Neural progenitor cell (in vitro differentiated cells): ENCODE results near the gene HCFC2. TPM values are rescaled to one million over a fixed set of nuclear protein-coding genes. Genes with fewer than 3 reads are reported as not detected.

Experiments used
- DNase-seq: peaks from one replicate; pipeline ENCODE4 v3.0.0-alpha.2; 2016; ENCODE audit warnings: low spot score
- H2AFZ ChIP-seq: fragments of 200-600 bp; sonication (generic); replicated peaks from 2 replicates; pipeline ENCODE4 v1.6.1; 2016; ENCODE audit warnings: antibody characterized with exemption
- H3F3A ChIP-seq: fragments of 200-600 bp; sonication (generic); 2 replicates; pipeline ENCODE4 v1.6.1; 2016; ENCODE audit warnings: antibody characterized with exemption, low read depth
- H3K27ac ChIP-seq: fragments of 200-600 bp; sonication (generic); 2 replicates; pipeline ENCODE4 v1.5.1; 2016; ENCODE audit warnings: mild to moderate bottlenecking
- H3K27me3 ChIP-seq: fragments of 200-600 bp; sonication (generic); 2 replicates; pipeline ENCODE4 v1.6.1; 2016; ENCODE audit warnings: mild to moderate bottlenecking, moderate library complexity
- H3K36me3 ChIP-seq: fragments of 200-600 bp; sonication (generic); 2 replicates; pipeline ENCODE4 v1.5.1; 2016
- H3K4me1 ChIP-seq: fragments of 200-600 bp; sonication (generic); 2 replicates; pipeline ENCODE4 v1.6.1; 2016; ENCODE audit warnings: mixed run types
- H3K4me2 ChIP-seq: fragments of 200-600 bp; sonication (generic); 2 replicates; pipeline ENCODE4 v1.6.1; 2016
- H3K4me3 ChIP-seq: fragments of 200-600 bp; sonication (generic); 2 replicates; pipeline ENCODE4 v1.5.1; 2016
- H3K79me2 ChIP-seq: fragments of 200-600 bp; sonication (generic); 2 replicates; pipeline ENCODE4 v1.6.1; 2016; ENCODE audit warnings: low read depth
- H3K9ac ChIP-seq: fragments of 200-600 bp; sonication (generic); 2 replicates; pipeline ENCODE4 v1.6.1; 2016
- H3K9me3 ChIP-seq: fragments of 200-600 bp; sonication (generic); 2 replicates; pipeline ENCODE4 v1.5.1; 2016; ENCODE audit warnings: low read depth
- H4K20me1 ChIP-seq: fragments of 200-600 bp; sonication (generic); 2 replicates; pipeline ENCODE4 v1.6.1; 2016; ENCODE audit warnings: low read depth
- H3K27ac Mint-ChIP-seq: 3 replicates; pipeline ENCODE4 v1.8.0; 2021; ENCODE audit warnings: mixed read lengths
- H3K27me3 Mint-ChIP-seq: 2 replicates; pipeline ENCODE4 v1.8.0; 2022; ENCODE audit warnings: low read depth, mild to moderate bottlenecking, inconsistent platforms, moderate library complexity, mixed read lengths; ENCODE audit not compliant: insufficient read depth
- H3K36me3 Mint-ChIP-seq: 3 replicates; pipeline ENCODE4 v1.8.0; 2021; ENCODE audit warnings: mixed read lengths
- H3K4me1 Mint-ChIP-seq: 3 replicates; pipeline ENCODE4 v1.8.0; 2021; ENCODE audit warnings: mixed read lengths
- H3K4me3 Mint-ChIP-seq: 3 replicates; pipeline ENCODE4 v1.8.0; 2021; ENCODE audit warnings: mild to moderate bottlenecking, moderate library complexity, mixed read lengths
- H3K9me3 Mint-ChIP-seq: 3 replicates; pipeline ENCODE4 v1.8.0; 2020; ENCODE audit warnings: mixed read lengths
- EZH2 ChIP-seq: fragments of 200-600 bp; sonication (generic); IDR thresholded peaks from 2 replicates; pipeline ENCODE4 v1.6.1; 2017; ENCODE audit warnings: antibody characterized with exemption, mild to moderate bottlenecking, moderate library complexity
- EZH2phosphoT487 ChIP-seq: fragments of 200-600 bp; sonication (generic); IDR thresholded peaks from 2 replicates; pipeline ENCODE4 v1.6.1; 2017; ENCODE audit warnings: antibody characterized with exemption
- total RNA-seq: library from RNA; depleted of rRNA; stranded (reverse); fragments of >200 nt; gene quantifications from 2 replicates; pipeline ENCODE4 v1.2.3, GENCODE V29; 2015; ENCODE audit warnings: low replicate concordance
- TF ChIP-seq, protein P1 (sequence below): fragments of 200-600 bp; sonication (generic); IDR thresholded peaks from 2 replicates; pipeline ENCODE4 v1.5.1; 2017; ENCODE audit warnings: antibody characterized with exemption, mild to moderate bottlenecking

The HCFC2 gene
- total RNA-seq, 1 donor from 2014 or later: 4.6 TPM

DNA sequence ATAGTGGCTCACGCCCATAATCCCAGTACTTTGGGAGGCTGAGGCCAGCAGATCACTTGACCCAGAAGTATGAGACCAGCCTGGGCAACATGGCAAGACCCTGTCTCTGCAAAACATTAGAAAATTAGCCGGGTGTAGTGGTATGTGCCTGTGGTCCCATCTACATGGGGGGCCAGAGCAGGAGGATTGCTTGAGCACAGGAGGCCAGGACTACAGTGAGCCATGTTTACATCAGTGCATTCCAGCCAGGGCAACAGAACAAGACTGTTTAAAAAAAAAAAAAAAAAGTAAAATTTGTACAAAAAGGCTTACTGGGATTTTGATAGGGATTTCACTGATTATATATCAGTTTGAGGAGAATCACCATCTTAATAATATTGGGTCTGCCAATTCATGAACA, 7.8 kb downstream of the HCFC2 start:
- Histone ChIP-seq H3K4me2 (no peak overlapping the region), H3K79me2 (no peaks in the 10 kb centered on the region), H3K9ac (no peak overlapping the region), H2AFZ (no peak overlapping the region), H3F3A (no peaks in the 10 kb centered on the region), H3K4me1 (no peaks in the 10 kb centered on the region), H3K36me3 (no peaks in the 10 kb centered on the region), H4K20me1 (no peaks in the 10 kb centered on the region), H3K4me3 (no peak overlapping the region), H3K27ac (no peak overlapping the region), H3K27me3 (no peaks in the 10 kb centered on the region), H3K9me3 (no peaks in the 10 kb centered on the region)
- Mint-ChIP-seq H3K36me3 (peaks cover 7% of the 10 kb centered on the region), H3K27me3 (peaks cover 2% of the 10 kb centered on the region), H3K9me3 (no peaks in the 10 kb centered on the region), H3K4me3 (no peak overlapping the region), H3K27ac (no peak overlapping the region), H3K4me1 (no peaks in the 10 kb centered on the region)
- no peak for DNase-seq
- TF ChIP-seq EZH2 (no peak), EZH2phosphoT487 (no peak)
- TF ChIP-seq, protein P1, sequence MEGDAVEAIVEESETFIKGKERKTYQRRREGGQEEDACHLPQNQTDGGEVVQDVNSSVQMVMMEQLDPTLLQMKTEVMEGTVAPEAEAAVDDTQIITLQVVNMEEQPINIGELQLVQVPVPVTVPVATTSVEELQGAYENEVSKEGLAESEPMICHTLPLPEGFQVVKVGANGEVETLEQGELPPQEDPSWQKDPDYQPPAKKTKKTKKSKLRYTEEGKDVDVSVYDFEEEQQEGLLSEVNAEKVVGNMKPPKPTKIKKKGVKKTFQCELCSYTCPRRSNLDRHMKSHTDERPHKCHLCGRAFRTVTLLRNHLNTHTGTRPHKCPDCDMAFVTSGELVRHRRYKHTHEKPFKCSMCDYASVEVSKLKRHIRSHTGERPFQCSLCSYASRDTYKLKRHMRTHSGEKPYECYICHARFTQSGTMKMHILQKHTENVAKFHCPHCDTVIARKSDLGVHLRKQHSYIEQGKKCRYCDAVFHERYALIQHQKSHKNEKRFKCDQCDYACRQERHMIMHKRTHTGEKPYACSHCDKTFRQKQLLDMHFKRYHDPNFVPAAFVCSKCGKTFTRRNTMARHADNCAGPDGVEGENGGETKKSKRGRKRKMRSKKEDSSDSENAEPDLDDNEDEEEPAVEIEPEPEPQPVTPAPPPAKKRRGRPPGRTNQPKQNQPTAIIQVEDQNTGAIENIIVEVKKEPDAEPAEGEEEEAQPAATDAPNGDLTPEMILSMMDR: no peak

DNA sequence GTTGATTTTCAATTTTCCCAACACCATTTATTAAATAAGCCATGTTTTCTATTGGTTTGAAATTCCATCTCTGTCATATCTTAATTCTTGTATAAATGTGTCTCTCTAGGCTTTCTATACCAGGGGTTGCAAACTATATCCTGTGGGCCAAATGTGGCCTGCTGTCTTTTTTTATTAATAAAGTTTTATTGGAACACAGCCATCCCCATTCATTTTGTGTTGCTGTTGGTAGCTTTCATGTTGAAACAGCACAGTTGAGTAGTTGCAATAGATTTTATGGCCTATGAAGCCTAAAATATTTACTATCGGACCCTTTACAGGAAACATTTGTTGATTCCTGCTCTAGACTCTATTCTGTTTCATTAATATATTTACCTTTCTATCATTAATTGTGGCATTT, 9.4 kb downstream of the HCFC2 start:
- H3F3A ChIP-seq: no peaks in the 10 kb centered on the region
- Mint-ChIP-seq H3K27me3 (peaks cover 2% of the 10 kb centered on the region), H3K9me3 (no peaks in the 10 kb centered on the region), H3K4me1 (no peaks in the 10 kb centered on the region), H3K4me3 (no peak overlapping the region), H3K36me3 (peaks cover 6% of the 10 kb centered on the region), H3K27ac (no peak overlapping the region)
- no peaks in the 10 kb centered on the region for H3K79me2 ChIP-seq
- no peak overlapping the region for H3K27ac ChIP-seq
- no peaks in the 10 kb centered on the region for H4K20me1 ChIP-seq
- no peak overlapping the region for H3K4me3 ChIP-seq
- H3K4me1 ChIP-seq: no peaks in the 10 kb centered on the region
- no peak overlapping the region for H2AFZ ChIP-seq
- H3K27me3 ChIP-seq: no peaks in the 10 kb centered on the region
- no peak overlapping the region for H3K4me2 ChIP-seq
- no peak for DNase-seq
- H3K36me3 ChIP-seq: no peaks in the 10 kb centered on the region
- H3K9me3 ChIP-seq: no peaks in the 10 kb centered on the region
- TF ChIP-seq EZH2phosphoT487: no peak
- TF ChIP-seq, protein P1: no peak
- TF ChIP-seq EZH2: no peak
- H3K9ac ChIP-seq: no peak overlapping the region

DNA sequence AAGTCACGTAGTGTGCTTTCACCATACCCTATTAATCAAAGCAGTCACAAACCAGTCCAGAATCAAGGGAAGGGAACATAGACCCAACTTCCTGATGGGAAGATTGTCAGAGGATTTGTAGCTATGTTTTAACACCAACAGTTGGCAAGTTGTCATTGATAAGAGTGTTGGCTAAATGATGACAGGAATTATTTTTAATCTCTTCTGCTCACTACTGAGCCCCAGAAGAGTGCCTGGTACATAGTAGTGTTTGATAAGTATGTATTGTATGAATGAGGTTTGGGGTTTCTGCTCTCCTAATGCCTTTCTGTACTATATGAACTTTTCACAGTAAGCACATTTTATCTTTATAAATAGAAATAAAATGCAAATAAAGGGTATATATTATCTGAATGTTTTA, 14.7 kb downstream of the HCFC2 start:
- H3K4me2 ChIP-seq: no peak overlapping the region
- no peak overlapping the region for H3K9ac ChIP-seq
- no peaks in the 10 kb centered on the region for H3K4me1 ChIP-seq
- H3F3A ChIP-seq: no peaks in the 10 kb centered on the region
- H3K27me3 ChIP-seq: no peaks in the 10 kb centered on the region
- no peak overlapping the region for H2AFZ ChIP-seq
- Mint-ChIP-seq H3K4me1 (no peaks in the 10 kb centered on the region), H3K27ac (no peak overlapping the region), H3K27me3 (no peaks in the 10 kb centered on the region), H3K36me3 (no peaks in the 10 kb centered on the region), H3K4me3 (no peak overlapping the region), H3K9me3 (no peaks in the 10 kb centered on the region)
- DNase-seq: no peak
- H3K79me2 ChIP-seq: no peaks in the 10 kb centered on the region
- TF ChIP-seq, protein P1: no peak
- TF ChIP-seq EZH2 (no peak), EZH2phosphoT487 (no peak)
- no peaks in the 10 kb centered on the region for H4K20me1 ChIP-seq
- H3K27ac ChIP-seq: no peak overlapping the region
- H3K36me3 ChIP-seq: no peaks in the 10 kb centered on the region
- no peaks in the 10 kb centered on the region for H3K9me3 ChIP-seq
- H3K4me3 ChIP-seq: no peak overlapping the region

DNA sequence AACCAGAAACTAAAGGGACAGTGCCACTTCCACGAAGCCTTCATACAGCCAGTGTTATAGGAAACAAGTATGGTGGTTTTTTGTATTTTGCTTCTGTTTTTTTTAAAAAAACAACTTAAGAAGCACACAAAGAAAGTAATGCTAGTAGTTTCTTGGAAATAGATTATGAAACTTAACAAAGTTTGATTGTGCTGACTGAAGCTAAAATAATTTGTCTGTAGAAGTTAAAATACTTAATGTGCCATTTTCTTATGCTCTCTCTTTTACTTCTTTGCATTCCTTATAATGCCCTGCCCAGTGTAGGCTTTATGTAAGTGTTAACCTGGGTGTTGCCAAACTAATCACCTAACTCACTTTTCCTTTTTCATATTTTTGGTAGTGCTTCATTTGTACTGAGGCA, 16.4 kb downstream of the HCFC2 start:
- TF ChIP-seq EZH2: no peak
- TF ChIP-seq, protein P1: no peak
- TF ChIP-seq EZH2phosphoT487: no peak
- Histone ChIP-seq H2AFZ (no peak overlapping the region), H3K27ac (no peak overlapping the region), H3K4me1 (no peaks in the 10 kb centered on the region), H3K4me3 (no peak overlapping the region), H3K36me3 (no peaks in the 10 kb centered on the region), H4K20me1 (no peaks in the 10 kb centered on the region), H3K4me2 (no peak overlapping the region), H3K9me3 (no peaks in the 10 kb centered on the region), H3K27me3 (no peaks in the 10 kb centered on the region), H3K79me2 (no peaks in the 10 kb centered on the region), H3F3A (no peaks in the 10 kb centered on the region), H3K9ac (no peak overlapping the region)
- Mint-ChIP-seq H3K36me3 (no peaks in the 10 kb centered on the region), H3K4me1 (no peaks in the 10 kb centered on the region), H3K27me3 (no peaks in the 10 kb centered on the region), H3K27ac (no peak overlapping the region), H3K9me3 (no peaks in the 10 kb centered on the region), H3K4me3 (no peak overlapping the region)
- DNase-seq: no peak
